Measurements from ENCODE around the gene AQP2. TPM values are rescaled to one million over a fixed set of nuclear protein-coding genes. Genes with fewer than 3 reads are reported as not detected.

Gene AQP2
- total and polyA plus RNA-seq, 7 donors: not detected

GRCh38 chr12:49954863-49955830 is 4.6 kb downstream of the AQP2 start:
- DNase-seq: no peak
- Histone ChIP-seq H3K27me3 (peaks cover 32 to 69% (median 46%) of the 10 kb centered on the region in 3 donors), H3K36me3 (no peaks in the 10 kb centered on the region), H3K4me3 (no peak overlapping the region), H3K27ac (no peak overlapping the region), H3K4me1 (no peaks in the 10 kb centered on the region), H3K9me3 (no peaks in the 10 kb centered on the region)
- TF ChIP-seq EP300 (IDR thresholded peaks at IDR 0.05) (no peak), CTCF (IDR thresholded peaks at IDR 0.05) (no peak)
- 40 to 74% methylated on average over 53 of the region's 53 CpGs for WGBS, 2 donors
- intact Hi-C loops (cut with DNase I): no loop called here

DNA sequence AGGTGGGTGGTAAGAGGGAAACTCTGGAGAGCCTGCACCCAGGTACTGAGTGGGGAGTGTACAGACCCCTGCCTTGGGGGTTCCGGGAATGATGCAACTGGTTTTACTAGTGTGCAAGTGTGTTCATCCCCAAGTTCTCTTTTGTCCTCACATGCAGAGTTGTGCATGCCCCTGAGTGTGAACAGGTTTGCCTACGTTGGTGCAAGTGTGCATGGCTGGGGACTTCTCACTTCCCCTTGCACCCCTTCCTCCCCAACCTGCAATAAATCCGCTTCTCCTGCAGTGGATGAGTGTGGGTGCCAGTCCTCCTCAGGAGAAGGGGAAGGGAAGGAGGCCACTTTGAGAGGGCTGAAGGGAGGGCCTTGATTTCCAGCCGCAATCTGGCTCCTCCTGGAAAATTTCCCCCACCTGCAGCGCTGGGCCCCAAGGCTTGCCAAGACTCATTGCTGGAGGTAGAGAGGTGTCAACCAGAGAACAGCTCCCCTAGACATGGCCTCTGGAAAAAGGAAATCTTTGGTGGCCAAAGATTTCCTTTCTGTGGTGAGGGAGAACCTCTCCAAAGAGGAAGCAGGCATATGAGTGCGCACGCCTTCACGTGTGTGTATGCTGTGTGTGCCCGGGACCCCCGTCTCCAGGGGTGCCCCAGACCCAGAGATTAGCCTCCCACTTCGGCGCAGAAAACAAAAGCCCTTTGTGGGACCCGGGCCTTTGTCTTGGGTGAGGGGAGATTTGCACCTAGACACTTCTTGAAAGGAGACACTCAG is 5.5 kb downstream of the AQP2 start:
- 47 to 74% methylated on average over 13 of the region's 13 CpGs for WGBS, 2 donors
- Histone ChIP-seq H3K36me3 (no peaks in the 10 kb centered on the region), H3K9me3 (no peaks in the 10 kb centered on the region), H3K4me1 (peaks cover 0 to 3% (median 3%) of the 10 kb centered on the region in 4 donors), H3K4me3 (no peak overlapping the region), H3K27ac (no peak overlapping the region), H3K27me3 (peaks cover 40 to 78% (median 55%) of the 10 kb centered on the region in 3 donors)
- no peak for DNase-seq
- no peak for TF ChIP-seq POLR2AphosphoS5 (IDR thresholded peaks at IDR 0.05)
- no peak for TF ChIP-seq EP300 (IDR thresholded peaks at IDR 0.05)
- TF ChIP-seq CTCF (IDR thresholded peaks at IDR 0.05): no peak
- no peak for TF ChIP-seq POLR2A (IDR thresholded peaks at IDR 0.05)
- intact Hi-C loops (cut with DNase I): no loop called here

GRCh38 chr12:49956663-49957569 is 6.4 kb downstream of the AQP2 start:
- no peaks in the 10 kb centered on the region for H3K9me3 ChIP-seq
- H3K27me3 ChIP-seq: peaks cover 42 to 84% (median 59%) of the 10 kb centered on the region in 3 donors
- TF ChIP-seq POLR2A (IDR thresholded peaks at IDR 0.05): no peak
- no peak for TF ChIP-seq POLR2AphosphoS5 (IDR thresholded peaks at IDR 0.05)
- no peak for TF ChIP-seq CTCF (IDR thresholded peaks at IDR 0.05)
- TF ChIP-seq EP300 (IDR thresholded peaks at IDR 0.05): no peak
- H3K36me3 ChIP-seq: no peaks in the 10 kb centered on the region
- H3K4me1 ChIP-seq: peaks cover 0 to 11% (median 7%) of the 10 kb centered on the region in 4 donors
- intact Hi-C loops (cut with DNase I): no loop called here
- no peak for DNase-seq
- H3K27ac ChIP-seq: no peak overlapping the region
- WGBS, 2 donors: 85 to 87% methylated on average over 6 of the region's 6 CpGs
- H3K4me3 ChIP-seq: no peak overlapping the region

DNA sequence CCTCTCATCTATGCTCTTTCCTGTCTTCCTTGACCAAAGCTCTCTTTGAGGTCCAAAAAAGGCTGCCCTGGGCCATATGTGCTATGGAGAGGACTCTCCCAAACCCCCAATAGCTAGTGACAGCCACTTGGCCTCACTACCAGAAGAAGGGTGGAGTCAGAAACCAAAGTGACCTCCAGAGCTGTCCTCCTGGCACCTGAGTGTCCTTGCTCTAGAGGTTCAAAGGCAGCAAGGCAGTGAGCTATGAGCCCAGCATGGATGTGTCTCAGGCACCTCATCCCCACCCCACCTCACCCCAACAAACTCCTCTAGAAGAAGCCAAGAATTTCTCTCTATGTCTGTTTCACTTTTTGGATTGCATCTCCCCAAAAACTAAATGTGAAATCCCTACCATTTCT is 7.0 kb downstream of the AQP2 start:
- Histone ChIP-seq H3K9me3 (no peaks in the 10 kb centered on the region), H3K4me3 (no peak overlapping the region), H3K27ac (no peak overlapping the region), H3K27me3 (peaks cover 42 to 90% (median 61%) of the 10 kb centered on the region in 3 donors), H3K4me1 (peaks cover 0 to 11% (median 7%) of the 10 kb centered on the region in 4 donors), H3K36me3 (no peaks in the 10 kb centered on the region)
- TF ChIP-seq EP300 (IDR thresholded peaks at IDR 0.05) (no peak), POLR2AphosphoS5 (IDR thresholded peaks at IDR 0.05) (no peak), CTCF (IDR thresholded peaks at IDR 0.05) (no peak), POLR2A (IDR thresholded peaks at IDR 0.05) (no peak)
- intact Hi-C loops (cut with DNase I): no loop called here
- no peak for DNase-seq
